Chondrocyte (in vitro differentiated cells): ENCODE data around the gene LIN7C. TPM values are rescaled to one million over a fixed set of nuclear protein-coding genes. Genes with fewer than 3 reads are reported as not detected.
A peak's percentile ranks its signal among the peaks of the same experiment; 100 is the strongest.

Experiments used
- DNase-seq: peaks from one replicate; pipeline ENCODE4 v3.0.0; 2021; ENCODE audit warnings: mixed read lengths, low spot score
- H3K27ac Mint-ChIP-seq: one replicate; pipeline ENCODE4 v1.8.0; 2021; ENCODE audit warnings: mild to moderate bottlenecking, moderate library complexity, mixed read lengths; ENCODE audit not compliant: unreplicated experiment
- H3K27me3 Mint-ChIP-seq: 2 replicates; pipeline ENCODE4 v1.8.0; 2021; ENCODE audit warnings: low read depth, mixed read lengths
- H3K36me3 Mint-ChIP-seq: 2 replicates; pipeline ENCODE4 v1.8.0; 2021; ENCODE audit warnings: low read depth, mixed read lengths
- H3K4me1 Mint-ChIP-seq: 2 replicates; pipeline ENCODE4 v1.8.0; 2021; ENCODE audit warnings: low read depth, mild to moderate bottlenecking, mixed read lengths
- H3K4me3 Mint-ChIP-seq: one replicate; pipeline ENCODE4 v1.8.0; 2021; ENCODE audit warnings: mild to moderate bottlenecking, moderate library complexity, mixed read lengths; ENCODE audit not compliant: unreplicated experiment
- H3K9me3 Mint-ChIP-seq: 2 replicates; pipeline ENCODE4 v1.8.0; 2021; ENCODE audit warnings: low read depth, mixed read lengths
- CTCF ChIP-seq: fragments of 200-600 bp; sonication (generic); IDR thresholded peaks from 2 replicates; pipeline ENCODE4 v1.5.0; 2021; ENCODE audit warnings: antibody characterized with exemption, mild to moderate bottlenecking, moderate library complexity
- total RNA-seq: library from RNA; stranded (reverse); gene quantifications from 3 replicates; pipeline ENCODE4 v1.2.1, GENCODE V29; 2021

The LIN7C gene
- total RNA-seq, 1 donor from 2014 or later, result 20.4 TPM

- no peaks in the 10 kb centered on the region for H3K27me3 Mint-ChIP-seq
- no peak for DNase-seq
- H3K4me3 Mint-ChIP-seq, result no peak overlapping the region
- no peaks in the 10 kb centered on the region for H3K9me3 Mint-ChIP-seq
- TF ChIP-seq CTCF, result no peak
- H3K4me1 Mint-ChIP-seq, result peaks cover 16% of the 10 kb centered on the region
- no peak overlapping the region for H3K27ac Mint-ChIP-seq
- no peaks in the 10 kb centered on the region for H3K36me3 Mint-ChIP-seq
Observed at GRCh38 chr11:27477831-27478230, 28.7 kb downstream of the LIN7C start.

GRCh38 chr11:27477243-27477642 lies 29.3 kb downstream of the LIN7C start:
- DNase-seq, result no peak
- Mint-ChIP-seq H3K4me1 (peaks cover 19% of the 10 kb centered on the region), H3K27me3 (no peaks in the 10 kb centered on the region), H3K9me3 (no peaks in the 10 kb centered on the region), H3K27ac (no peak overlapping the region), H3K4me3 (no peak overlapping the region), H3K36me3 (no peaks in the 10 kb centered on the region)
- no peak for TF ChIP-seq CTCF

- no peak for DNase-seq
- Mint-ChIP-seq H3K36me3 (no peaks in the 10 kb centered on the region), H3K27ac (no peak overlapping the region), H3K4me3 (no peak overlapping the region), H3K9me3 (no peaks in the 10 kb centered on the region), H3K27me3 (no peaks in the 10 kb centered on the region), H3K4me1 (peaks cover 17% of the 10 kb centered on the region)
- TF ChIP-seq CTCF, result no peak
Observed at GRCh38 chr11:27475622-27476021, 30.9 kb downstream of the LIN7C start.

GRCh38 chr11:27473017-27473406 lies 33.6 kb downstream of the LIN7C start:
- DNase-seq, result no peak
- TF ChIP-seq CTCF, result no peak
- Mint-ChIP-seq H3K27ac (peak overlapping the region; percentile 9), H3K36me3 (no peaks in the 10 kb centered on the region), H3K9me3 (no peaks in the 10 kb centered on the region), H3K4me3 (peak overlapping the region; percentile 94), H3K4me1 (peaks cover 44% of the 10 kb centered on the region), H3K27me3 (no peaks in the 10 kb centered on the region)

DNA sequence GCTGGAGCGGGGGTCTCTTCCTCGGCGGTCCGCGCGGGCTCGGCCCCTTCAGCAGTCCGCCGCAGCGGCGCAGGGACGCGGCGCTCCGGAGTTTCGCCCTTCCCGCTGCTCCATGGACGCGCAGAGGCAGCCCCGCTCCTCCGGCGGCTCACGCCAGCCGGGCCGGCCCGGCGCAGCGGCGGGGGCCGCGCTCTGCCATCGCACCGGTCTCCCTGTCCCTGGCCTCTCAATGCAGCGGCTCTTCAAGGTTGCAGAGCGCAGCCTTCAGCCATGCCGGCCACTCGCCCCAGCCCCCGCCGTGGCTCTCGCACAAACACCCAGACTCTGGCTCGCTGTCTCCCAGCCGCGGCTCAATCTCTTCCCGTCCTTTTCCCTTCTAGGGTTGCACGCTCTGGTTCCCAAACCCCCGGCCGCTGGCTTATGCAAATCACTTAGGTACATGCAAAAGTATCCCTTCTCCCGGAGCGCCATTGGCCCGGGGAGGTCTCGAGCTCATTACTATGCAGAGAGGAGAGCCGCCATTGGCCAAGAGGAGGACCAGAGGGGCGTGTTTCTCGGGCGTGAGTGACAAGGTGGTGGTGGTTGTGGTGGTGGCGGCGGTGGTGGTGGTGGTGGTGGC lies 34.1 kb downstream of the LIN7C start, which contains the start of gene LGR4:
Gene LGR4 (minus strand): TSS at position 393 of the 619 bp plus-strand sequence. CDS start 488 bp downstream, outside the sequence.
- no peak for TF ChIP-seq CTCF
- Mint-ChIP-seq H3K27me3 (no peaks in the 10 kb centered on the region), H3K4me1 (peaks cover 49% of the 10 kb centered on the region), H3K4me3 (peak within 1 kb of the TSS; percentile 94), H3K27ac (peak within 1 kb of the TSS; percentile 95), H3K36me3 (no peaks in the 10 kb centered on the region), H3K9me3 (no peaks in the 10 kb centered on the region)
- peak; percentile 96 for DNase-seq
